Endothelial cell of umbilical vein (primary cell): Measurements from ENCODE around the gene MACROH2A2. TPM values are rescaled to one million over a fixed set of nuclear protein-coding genes. Genes with fewer than 3 reads are reported as not detected.

Experiments
- BruUV-seq: library from RNA; stranded (reverse); fragments of 400-500 nt; replicated peaks from 2 replicates; lab custom pipeline; 2021; lab: Mats Ljungman, UMichigan
- CTCF ChIA-PET: fragments of 300-600, 350-600 bp; sonication (Branson Sonifier 250); formaldehyde crosslinking; loops from one replicate; lab custom pipeline; 2021; ENCODE audit warnings: antibody characterized with exemption, inconsistent platforms; lab: Charles Lee
- POLR2A ChIA-PET: fragments of 300-600, 350-600 bp; sonication (Branson Sonifier 250); formaldehyde crosslinking; loops from one replicate; lab custom pipeline; 2021; ENCODE audit warnings: antibody characterized with exemption, inconsistent platforms; lab: Charles Lee
- DNase-seq: peaks from one replicate; pipeline ENCODE4 v3.0.0-alpha.2; 2011; ENCODE audit warnings: low read depth, low spot score
- FAIRE-seq: peaks from 2 replicates; lab custom pipeline; 2011; peaks lifted over from hg19 to GRCh38; lab: Jason Lieb, UNC
- H2AFZ ChIP-seq: 2 replicates; pipeline ENCODE4 v1.6.0; 2012; ENCODE audit warnings: low read depth, low read length, control low read depth, inconsistent platforms
- H3K27ac ChIP-seq: 2 replicates; pipeline ENCODE4 v1.5.1; 2011; ENCODE audit warnings: low read depth, mild to moderate bottlenecking, control low read depth, low read length, moderate library complexity; ENCODE audit not compliant: insufficient read depth
- H3K27me3 ChIP-seq, 2 experiments: 2 replicates each; pipeline versions ENCODE4 v1.6.0 to v1.6.1; 2011; ENCODE audit warnings: low read length in 2 of 2, mixed read lengths in 1 of 2; ENCODE audit not compliant: control insufficient read depth in 2 of 2, insufficient read depth in 2 of 2
- H3K36me3 ChIP-seq, 2 experiments: 2 replicates in 1 of 2; 3 replicates in 1 of 2; pipeline ENCODE4 v1.5.1; 2011; ENCODE audit warnings: low read length in 2 of 2, mild to moderate bottlenecking in 1 of 2, moderate library complexity in 1 of 2; ENCODE audit not compliant: control insufficient read depth in 2 of 2, insufficient read depth in 2 of 2; ENCODE audit errors: extremely low read depth in 1 of 2
- H3K4me1 ChIP-seq: 3 replicates; pipeline ENCODE4 v1.5.1; 2011; ENCODE audit warnings: mild to moderate bottlenecking, low read length; ENCODE audit not compliant: control insufficient read depth, insufficient read depth; ENCODE audit errors: extremely low read depth
- H3K4me2 ChIP-seq: 2 replicates; pipeline ENCODE4 v1.6.1; 2011; ENCODE audit warnings: low read length, control low read depth, mixed read lengths; ENCODE audit not compliant: insufficient read depth
- H3K4me3 ChIP-seq, 3 experiments: fragments of 200-600 bp in 1 of 3; sonication (generic), shearing (Covaris generic) in 1 of 3; replicated peaks in 1 of 3; 2 replicates each; pipeline ENCODE4 v1.5.1; 2011 to 2016; ENCODE audit warnings: control low read depth in 3 of 3, low read length in 3 of 3, mild to moderate bottlenecking in 2 of 3, inconsistent platforms in 1 of 3, low read depth in 1 of 3, moderate library complexity in 1 of 3; ENCODE audit not compliant: insufficient read depth in 1 of 3
- H3K79me2 ChIP-seq: 2 replicates; pipeline ENCODE4 v1.6.0; 2012; ENCODE audit warnings: low read length, inconsistent platforms; ENCODE audit not compliant: control insufficient read depth, insufficient read depth
- H3K9ac ChIP-seq: replicated peaks from 2 replicates; pipeline ENCODE3; 2011; ENCODE audit warnings: low read length, control low read depth; ENCODE audit not compliant: insufficient read depth; ENCODE audit errors: extremely low read depth
- H3K9me1 ChIP-seq: replicated peaks from 3 replicates; pipeline ENCODE4 v1.6.0; 2011; ENCODE audit warnings: mild to moderate bottlenecking, low read length; ENCODE audit not compliant: control insufficient read depth, insufficient read depth; ENCODE audit errors: extremely low read depth
- H3K9me3 ChIP-seq: replicated peaks from 2 replicates; pipeline ENCODE4 v1.5.1; 2012; ENCODE audit warnings: low read length, inconsistent platforms; ENCODE audit not compliant: control insufficient read depth, insufficient read depth
- H4K20me1 ChIP-seq: replicated peaks from 2 replicates; pipeline ENCODE3; 2011; ENCODE audit warnings: mild to moderate bottlenecking, low read length; ENCODE audit not compliant: control insufficient read depth, insufficient read depth; ENCODE audit errors: extremely low read depth
- CTCF ChIP-seq, 2 donors: IDR thresholded peaks; 1 replicate in 1 of 2; 2 replicates in 1 of 2; pipeline ENCODE4 v1.5.1; 2011; ENCODE audit warnings: low read length in 2 of 2, mild to moderate bottlenecking in 2 of 2, moderate library complexity in 2 of 2, control low read depth in 1 of 2, inconsistent platforms in 1 of 2, low read depth in 1 of 2; ENCODE audit not compliant: insufficient read depth in 1 of 2; ENCODE audit errors: extremely low read depth in 1 of 2
- EZH2 ChIP-seq: IDR thresholded peaks from 2 replicates; pipeline ENCODE4 v1.6.1; 2012; ENCODE audit warnings: borderline replicate concordance, low read depth, mild to moderate bottlenecking, moderate library complexity, low read length, inconsistent platforms; ENCODE audit not compliant: severe bottlenecking
- FOS ChIP-seq: IDR thresholded peaks from 2 replicates; pipeline ENCODE4 v1.6.1; 2011; ENCODE audit warnings: mild to moderate bottlenecking, low read length, moderate library complexity, borderline replicate concordance; ENCODE audit not compliant: insufficient read depth
- GATA2 ChIP-seq: IDR thresholded peaks from 2 replicates; pipeline ENCODE4 v1.7.0; 2011; ENCODE audit warnings: low read depth, mild to moderate bottlenecking, moderate library complexity, mixed read lengths, low read length; ENCODE audit not compliant: insufficient read length, insufficient read depth
- JUN ChIP-seq: IDR thresholded peaks from 2 replicates; pipeline ENCODE4 v1.6.1; 2011; ENCODE audit warnings: borderline replicate concordance, low read depth; ENCODE audit not compliant: insufficient read length, insufficient read depth
- MAX ChIP-seq: IDR thresholded peaks from 2 replicates; pipeline ENCODE4 v1.6.1; 2011; ENCODE audit not compliant: insufficient read depth, insufficient read length
- MYC ChIP-seq: IDR thresholded peaks from one replicate; pipeline ENCODE4 v1.6.1; 2011; ENCODE audit warnings: mild to moderate bottlenecking, low read depth, low read length
- POLR2A ChIP-seq: IDR thresholded peaks from 2 replicates; pipeline ENCODE4 v1.6.1; 2012; ENCODE audit warnings: low read depth, mild to moderate bottlenecking, control low read depth, low read length
- POLR2AphosphoS5 ChIP-seq: IDR thresholded peaks from 2 replicates; pipeline ENCODE4 v1.6.1; 2012; ENCODE audit warnings: low read depth, mild to moderate bottlenecking, control low read depth, low read length, moderate library complexity; ENCODE audit not compliant: insufficient read depth
- dilution Hi-C: fragments of 300-500 bp; cut with MboI; formaldehyde crosslinking; loops from one replicate; pipeline ENCODE4 v1.15.0; 2019; ENCODE audit warnings: low sequenced_read_pairs; ENCODE audit not compliant: extremely low pct_ligation_motif_present
- intact Hi-C: fragments of 100-400 bp; cut with micrococcal nuclease; formaldehyde crosslinking; loops from one replicate; pipeline ENCODE4 v1.10.0; 2022
- polyA plus RNA-seq, 4 experiments: library from polyadenylated mRNA; depleted of rRNA in 3 of 4; stranded (reverse) in 3 of 4; unstranded in 1 of 4; fragments of >200 nt; gene quantifications; 2 replicates each; pipeline versions ENCODE4 v1.2.1 to v1.2.3, GENCODE V29; 2011 to 2012; ENCODE audit warnings: missing spikeins in 1 of 4
- total RNA-seq: library from RNA; stranded (reverse); gene quantifications from 2 replicates; pipeline ENCODE4 v1.2.3, GENCODE V29; 2021

The MACROH2A2 gene
- total and polyA plus RNA-seq, 2 donors (not counting 3 experiments of a cell fraction or from before 2014, with no cell fraction given) = 0.08 TPM; not detected in 1

GRCh38 chr10:70066190-70066589, 13.5 kb downstream of the MACROH2A2 start:
- Histone ChIP-seq H3K79me2 (no peaks in the 10 kb centered on the region), H3K36me3 (no peaks in the 10 kb centered on the region), H3K4me1 (no peaks in the 10 kb centered on the region), H3K27ac (no peak overlapping the region), H3K9ac (no peak overlapping the region), H2AFZ (no peak overlapping the region), H3K4me3 (no peak overlapping the region), H3K4me2 (no peak overlapping the region), H3K9me3 (no peaks in the 10 kb centered on the region), H3K27me3 (peaks cover 15 to 17% of the 10 kb centered on the region in 2 experiments), H3K9me1 (no peaks in the 10 kb centered on the region), H4K20me1 (no peaks in the 10 kb centered on the region)
- intact Hi-C loops (no loop called here), dilution Hi-C loops (no loop called here)
- TF ChIP-seq MAX (no peak), EZH2 (no peak)
- FAIRE-seq = no peak
- ChIA-PET POLR2A (interaction anchor here (0.5 kb wide), 1 partner anchor 971 kb away, joined by 5 read pairs; no protein-coding TSS in a partner anchor), CTCF (interaction anchor here (0.9 to 2.2 kb wide), 2 partner anchors 13 to 50 kb away, joined by 3 to 6 read pairs; no protein-coding TSS in a partner anchor)
- BruUV-seq = no TSS peak
- DNase-seq = no peak

- Histone ChIP-seq H4K20me1 (no peaks in the 10 kb centered on the region), H3K4me2 (no peak overlapping the region), H3K9me1 (no peaks in the 10 kb centered on the region), H3K4me3 (no peak overlapping the region), H3K9me3 (no peaks in the 10 kb centered on the region), H3K9ac (no peak overlapping the region), H3K4me1 (no peaks in the 10 kb centered on the region), H3K27ac (no peak overlapping the region), H2AFZ (no peak overlapping the region), H3K79me2 (no peaks in the 10 kb centered on the region), H3K36me3 (no peaks in the 10 kb centered on the region), H3K27me3 (peaks cover 13 to 17% of the 10 kb centered on the region in 2 experiments)
- FAIRE-seq (no peak), DNase-seq (no peak)
- TF ChIP-seq POLR2A (no peak), POLR2AphosphoS5 (no peak), JUN (no peak), FOS (no peak), GATA2 (no peak), CTCF (IDR thresholded peaks at IDR 0.05; ENCODE audit: extremely low read depth in 1 of 2, insufficient read depth in 1 of 2, low read depth in 1 of 2, low read length in 2 of 2) (no peak), MAX (no peak), MYC (no peak), EZH2 (no peak)
- POLR2A ChIA-PET = no interaction called here
- CTCF ChIA-PET = interaction anchor here (2.2 kb wide), 1 partner anchor 48 kb away, joined by 6 read pairs; no protein-coding TSS in a partner anchor
- BruUV-seq = no TSS peak
- dilution Hi-C loops (no loop called here), intact Hi-C loops (no loop called here)
Observed at GRCh38 chr10:70067586-70067985, 14.9 kb downstream of the MACROH2A2 start.
